Ectodermal cell (in vitro differentiated cells): ENCODE results near the gene RNASE11. TPM values are rescaled to one million over a fixed set of nuclear protein-coding genes. Genes with fewer than 3 reads are reported as not detected.

Source experiments
- H3K27ac ChIP-seq: 2 replicates; pipeline ENCODE4 v1.7.0; 2013; ENCODE audit warnings: mild to moderate bottlenecking, low read depth, low read length; ENCODE audit not compliant: insufficient read depth, poor library complexity, severe bottlenecking
- H3K27me3 ChIP-seq: 2 replicates; pipeline ENCODE4 v1.7.0; 2013; ENCODE audit warnings: mild to moderate bottlenecking, low read length; ENCODE audit not compliant: insufficient read depth, control insufficient read depth, poor library complexity, severe bottlenecking
- H3K36me3 ChIP-seq: one replicate; pipeline ENCODE4 v1.7.0; 2013; ENCODE audit warnings: low read length; ENCODE audit not compliant: control insufficient read depth, insufficient read depth
- H3K4me1 ChIP-seq: one replicate; pipeline ENCODE4 v1.7.0; 2013; ENCODE audit warnings: low read length; ENCODE audit not compliant: control insufficient read depth, insufficient read depth
- H3K4me3 ChIP-seq: 2 replicates; pipeline ENCODE4 v1.7.0; 2013; ENCODE audit warnings: low read depth, low read length, control low read depth; ENCODE audit not compliant: insufficient read depth
- H3K9me3 ChIP-seq: 2 replicates; pipeline ENCODE4 v1.7.0; 2013; ENCODE audit warnings: mild to moderate bottlenecking, low read length, moderate library complexity; ENCODE audit not compliant: control insufficient read depth
- WGBS, 2 experiments: methylation state at CpG; one replicate each; pipeline ENCODE4 v1.1.7; 2013; ENCODE audit warnings: missing lambda C conversion rate in 2 of 2; 5-methylcytosine and 5-hydroxymethylcytosine counted together
- polyA plus RNA-seq, 4 experiments: library from polyadenylated mRNA; stranded (reverse); fragments of 50-300 nt; gene quantifications; one replicate each; pipeline ENCODE4 v1.2.3, GENCODE V29; 2013

Gene RNASE11
- polyA plus RNA-seq (2013, experiment 1 of 4), result not detected
- not detected for polyA plus RNA-seq (2013, experiment 2 of 4)
- polyA plus RNA-seq (2013, experiment 3 of 4), result not detected
- not detected for polyA plus RNA-seq (2013, experiment 4 of 4)

DNA sequence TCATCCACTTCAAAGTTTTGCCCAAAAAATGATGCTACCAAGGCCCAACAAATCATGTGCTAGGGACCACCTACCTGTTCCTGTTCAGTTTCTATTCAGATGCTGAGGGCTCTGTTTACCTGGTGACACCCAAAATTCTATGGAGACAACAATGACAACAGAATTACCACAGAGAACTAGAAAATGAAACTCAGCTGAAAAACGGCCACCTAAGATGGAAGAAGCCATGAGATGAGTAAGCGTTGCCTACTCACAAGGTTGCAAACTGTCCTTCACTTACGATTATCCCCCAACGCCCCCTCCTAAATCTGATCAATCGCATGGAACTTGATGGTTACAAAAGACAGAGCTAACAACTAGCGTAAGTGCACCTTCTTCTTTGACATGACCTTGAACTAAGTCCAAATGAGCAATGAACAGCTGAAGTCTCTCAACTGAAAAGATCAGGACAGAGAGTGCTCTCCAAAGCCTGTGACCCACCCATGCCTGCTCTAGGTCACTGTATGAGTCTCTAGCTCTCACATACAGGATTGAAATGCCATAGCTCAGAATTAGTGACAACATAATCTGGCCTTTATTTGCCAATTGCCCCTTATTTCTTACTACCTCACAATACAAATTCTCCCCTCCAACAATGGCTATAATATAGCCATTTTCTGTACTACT, at the start of gene RNASE11:
Gene RNASE11 (minus strand): TSS at position 513 of the 666 bp plus-strand sequence.
- WGBS, 2 experiments, result 93 to 94% methylated on average over 6 of the region's 6 CpGs
- no peaks in the 10 kb centered on the region for H3K27me3 ChIP-seq
- no peak within 1 kb of the TSS for H3K27ac ChIP-seq
- H3K36me3 ChIP-seq, result no peaks in the 10 kb centered on the region
- no peaks in the 10 kb centered on the region for H3K9me3 ChIP-seq
- H3K4me1 ChIP-seq, result no peaks in the 10 kb centered on the region
- no peak within 1 kb of the TSS for H3K4me3 ChIP-seq

DNA sequence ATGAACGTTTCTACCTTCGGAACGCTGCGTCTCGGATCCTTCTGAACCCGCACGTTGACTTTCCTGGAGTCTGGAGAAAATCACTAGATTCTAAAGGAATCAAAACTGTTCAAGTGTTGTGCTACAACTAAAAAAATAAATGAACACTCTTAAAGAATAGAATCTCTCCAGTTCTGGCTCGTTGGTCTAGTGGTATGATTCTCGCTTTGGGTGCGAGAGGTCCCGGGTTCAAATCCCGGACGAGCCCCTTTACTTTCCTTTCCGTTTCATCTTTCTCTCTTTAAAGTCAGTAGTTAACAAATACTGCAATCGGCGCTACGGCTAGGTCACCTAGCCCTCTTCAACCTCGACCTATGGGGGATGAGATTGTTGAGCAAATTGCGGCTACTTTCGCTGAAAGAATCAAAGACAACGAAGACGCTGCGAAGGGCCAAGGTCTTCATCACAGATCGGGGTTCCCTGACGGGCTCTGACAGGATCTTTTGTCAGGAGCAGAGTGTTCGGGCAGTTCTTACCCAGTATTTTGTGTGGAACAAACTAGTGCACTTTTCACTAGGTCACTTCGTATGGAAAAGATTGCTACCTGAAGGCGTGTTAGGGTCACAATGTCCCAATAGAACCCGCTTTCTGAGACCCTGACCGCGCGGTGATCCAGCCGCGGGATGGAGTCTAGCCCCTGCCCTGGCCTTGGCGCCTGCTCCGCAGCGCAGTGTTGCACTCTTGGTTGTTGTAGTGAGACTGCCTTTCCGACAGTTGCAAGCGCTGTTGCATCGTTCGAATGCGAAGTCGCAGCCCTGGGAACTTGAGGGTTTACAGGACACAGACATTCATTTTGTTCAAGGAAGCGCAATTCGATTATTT, 45.3 kb upstream of the RNASE11 start:
- H3K4me3 ChIP-seq, result peak overlapping the region; percentile 47
- no peaks in the 10 kb centered on the region for H3K9me3 ChIP-seq
- peaks cover 60% of the 10 kb centered on the region for H3K27me3 ChIP-seq
- no peak overlapping the region for H3K27ac ChIP-seq
- no peaks in the 10 kb centered on the region for H3K36me3 ChIP-seq
- H3K4me1 ChIP-seq, result peaks cover 9% of the 10 kb centered on the region
- WGBS, 2 experiments, result 3% methylated on average over 45 of the region's 45 CpGs

DNA sequence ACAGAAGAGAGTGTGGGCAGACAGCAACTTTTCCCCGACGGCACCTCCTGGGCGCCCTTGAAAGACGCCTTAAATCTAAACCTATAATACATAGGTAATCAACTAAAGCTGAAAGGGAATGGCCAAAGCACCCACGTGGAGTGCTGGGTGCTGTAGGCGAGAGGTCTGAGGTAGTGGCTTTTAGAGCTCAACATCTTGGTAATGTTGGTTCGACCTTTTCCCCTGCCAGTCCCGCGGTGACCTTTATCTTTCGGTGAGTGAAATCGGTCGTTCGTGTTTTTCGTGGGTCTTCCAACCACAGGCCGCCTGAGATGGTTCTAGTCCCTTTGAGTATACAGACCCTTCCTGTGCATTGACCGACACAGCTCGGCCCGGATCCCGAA, 44.6 kb upstream of the RNASE11 start:
- WGBS, 2 experiments, result 0% methylated on average over 19 of the region's 19 CpGs
- peaks cover 15% of the 10 kb centered on the region for H3K4me1 ChIP-seq
- H3K36me3 ChIP-seq, result no peaks in the 10 kb centered on the region
- no peak overlapping the region for H3K27ac ChIP-seq
- H3K27me3 ChIP-seq, result peaks cover 66% of the 10 kb centered on the region
- peak overlapping the region; percentile 47 for H3K4me3 ChIP-seq
- no peaks in the 10 kb centered on the region for H3K9me3 ChIP-seq

DNA sequence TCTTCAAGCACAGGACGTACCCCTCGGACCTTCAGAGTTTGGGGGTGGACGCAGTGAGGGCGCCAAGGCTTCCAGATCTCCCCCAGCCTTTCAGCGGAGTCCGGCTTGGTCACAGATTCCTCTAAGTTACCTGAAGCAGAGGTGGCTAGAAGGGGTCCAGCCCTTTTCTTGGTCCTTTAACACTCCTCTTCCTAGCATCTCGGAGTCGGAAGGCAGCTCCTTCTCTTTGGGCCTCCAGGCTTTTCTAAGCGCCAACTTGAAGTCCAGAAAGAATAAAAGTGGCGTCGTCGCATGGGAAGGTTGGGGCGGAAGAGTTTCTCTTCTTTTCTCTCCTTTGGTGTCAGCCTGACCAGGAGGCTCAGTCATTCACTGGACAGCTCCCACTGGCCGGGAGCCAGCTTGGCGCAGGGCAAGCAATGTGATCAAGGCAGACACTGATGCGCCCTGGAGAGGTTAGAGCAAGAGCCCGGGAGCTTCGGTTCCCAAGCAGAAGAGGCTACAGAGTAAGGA, 44.1 kb upstream of the RNASE11 start:
- WGBS, 2 experiments, result 0 to 1% methylated on average over 18 of the region's 18 CpGs
- H3K36me3 ChIP-seq, result no peaks in the 10 kb centered on the region
- H3K27me3 ChIP-seq, result peaks cover 70% of the 10 kb centered on the region
- H3K4me1 ChIP-seq, result peaks cover 15% of the 10 kb centered on the region
- no peaks in the 10 kb centered on the region for H3K9me3 ChIP-seq
- H3K27ac ChIP-seq, result no peak overlapping the region
- peak overlapping the region; percentile 47 for H3K4me3 ChIP-seq

DNA sequence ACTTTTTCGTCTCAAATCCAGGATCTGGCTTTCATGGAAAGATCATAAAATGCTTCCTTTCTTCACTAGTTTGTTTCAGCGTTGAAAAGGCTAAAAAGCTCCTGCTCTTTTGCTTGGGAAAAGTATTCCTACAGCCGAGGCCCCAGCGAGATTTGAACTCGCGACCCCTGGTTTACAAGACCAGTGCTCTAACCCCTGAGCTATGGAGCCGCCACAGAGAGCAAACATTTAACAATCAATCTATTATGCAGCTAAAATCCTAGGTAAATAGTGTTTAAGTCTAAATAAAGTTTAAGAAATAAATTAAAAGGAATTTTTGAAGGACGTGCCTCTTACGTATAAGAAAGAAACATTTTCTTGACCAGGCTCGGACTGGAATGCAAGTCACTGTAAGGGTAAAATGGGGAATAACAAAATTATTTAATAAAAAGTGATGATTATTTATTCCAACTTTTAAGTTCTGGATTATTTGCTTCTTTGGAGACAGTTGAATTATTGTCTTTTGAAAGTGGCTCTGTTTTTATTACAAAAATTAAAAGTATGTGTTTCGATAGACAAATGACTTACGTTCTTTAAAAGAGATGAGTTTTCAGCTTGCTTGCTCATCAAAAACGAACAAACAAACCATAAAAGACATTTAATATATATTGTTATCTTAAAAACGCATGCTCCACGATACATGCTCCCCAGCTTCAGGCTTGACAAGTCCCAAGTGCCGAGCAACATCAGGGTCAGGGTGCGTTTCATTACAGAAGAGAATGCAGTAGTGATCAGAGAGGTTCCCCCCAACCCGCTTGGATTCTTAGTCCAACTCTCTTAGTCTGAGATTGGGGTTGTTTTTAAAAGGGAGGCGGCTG, 43.5 kb upstream of the RNASE11 start:
- Histone ChIP-seq H3K27me3 (peaks cover 77% of the 10 kb centered on the region), H3K27ac (no peak overlapping the region), H3K4me1 (peaks cover 15% of the 10 kb centered on the region), H3K9me3 (no peaks in the 10 kb centered on the region), H3K36me3 (no peaks in the 10 kb centered on the region), H3K4me3 (peak overlapping the region; percentile 47)
- 0 to 2% methylated on average over 16 to 17 of the region's 19 CpGs for WGBS, 2 experiments

DNA sequence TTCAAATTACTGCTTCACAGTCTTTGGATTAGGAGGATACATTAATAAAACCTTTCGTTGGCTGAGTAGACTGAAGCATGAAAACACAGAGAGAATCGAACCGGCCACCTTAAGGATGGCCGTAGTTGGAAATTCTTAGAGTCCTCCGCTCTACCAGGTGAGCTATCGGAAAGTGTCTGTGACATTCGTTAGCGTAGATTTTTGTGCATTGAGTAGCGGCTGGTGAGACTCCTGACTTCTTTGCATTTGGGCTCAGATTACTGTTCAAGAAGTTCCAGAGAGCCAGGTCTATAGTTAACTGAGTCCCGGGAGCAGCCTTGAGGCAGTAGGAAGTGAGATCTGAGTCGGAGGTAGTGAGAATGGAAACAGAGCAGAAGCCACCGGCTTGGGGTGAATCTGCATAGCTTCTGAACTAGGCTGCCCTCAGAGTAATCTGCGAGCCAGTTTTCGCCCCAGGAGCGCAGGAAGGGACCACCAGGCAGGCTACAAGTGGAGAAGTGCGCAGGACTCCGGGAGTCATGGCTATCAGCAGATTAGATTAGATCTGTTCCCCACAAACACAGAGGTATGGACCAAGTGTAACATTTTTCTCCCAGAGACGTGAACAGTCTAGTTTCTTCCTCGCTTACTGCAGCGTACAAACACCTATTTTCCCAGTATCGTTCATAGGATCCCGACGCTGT, 42.7 kb upstream of the RNASE11 start:
- peaks cover 15% of the 10 kb centered on the region for H3K4me1 ChIP-seq
- no peaks in the 10 kb centered on the region for H3K36me3 ChIP-seq
- H3K4me3 ChIP-seq, result peak overlapping the region; percentile 47
- 2% methylated on average over 23 of the region's 23 CpGs for WGBS, 2 experiments
- H3K27me3 ChIP-seq, result peaks cover 80% of the 10 kb centered on the region
- H3K9me3 ChIP-seq, result no peaks in the 10 kb centered on the region
- no peak overlapping the region for H3K27ac ChIP-seq

DNA sequence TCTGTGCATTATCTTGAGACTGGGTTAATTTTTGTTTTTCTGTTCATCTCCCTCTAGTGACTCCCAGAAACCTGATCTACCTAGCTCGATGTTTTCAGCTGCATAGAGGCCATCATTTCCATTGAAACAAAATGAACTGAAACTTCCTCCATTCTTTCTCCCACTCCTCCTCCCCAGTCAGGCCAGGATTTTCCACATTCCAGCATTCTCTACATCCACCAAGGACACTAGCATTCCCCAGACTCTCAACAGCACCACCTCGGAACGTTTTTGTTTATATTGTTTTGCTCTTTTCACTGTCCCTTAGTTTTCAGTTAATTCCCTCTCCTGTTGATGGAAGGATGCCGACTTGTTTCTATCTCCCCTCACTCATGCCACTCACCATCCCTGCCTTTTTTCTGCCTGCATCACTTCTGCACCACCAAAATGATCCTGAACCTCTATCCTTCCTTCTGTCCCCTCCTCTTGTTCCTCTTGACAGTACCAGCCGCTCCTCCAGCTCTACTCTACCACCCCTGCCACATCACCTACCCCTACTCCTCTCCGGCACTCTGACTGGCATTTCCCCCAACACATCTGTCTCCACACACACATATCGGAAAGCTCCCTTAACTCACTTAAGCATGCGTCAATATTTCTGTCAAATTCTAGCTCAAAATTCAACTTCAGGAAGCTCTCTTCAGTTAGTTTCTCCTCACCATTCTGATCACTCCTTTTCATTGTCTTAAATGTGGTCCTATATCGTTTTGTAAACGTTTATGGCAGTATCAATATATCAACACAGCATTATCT, 40.5 kb upstream of the RNASE11 start:
- Histone ChIP-seq H3K9me3 (no peaks in the 10 kb centered on the region), H3K4me1 (peaks cover 14% of the 10 kb centered on the region), H3K36me3 (no peaks in the 10 kb centered on the region), H3K4me3 (peak overlapping the region; percentile 1), H3K27me3 (peaks cover 63% of the 10 kb centered on the region), H3K27ac (no peak overlapping the region)
- WGBS, 2 experiments, result 44% methylated on average over 10 of the region's 10 CpGs

DNA sequence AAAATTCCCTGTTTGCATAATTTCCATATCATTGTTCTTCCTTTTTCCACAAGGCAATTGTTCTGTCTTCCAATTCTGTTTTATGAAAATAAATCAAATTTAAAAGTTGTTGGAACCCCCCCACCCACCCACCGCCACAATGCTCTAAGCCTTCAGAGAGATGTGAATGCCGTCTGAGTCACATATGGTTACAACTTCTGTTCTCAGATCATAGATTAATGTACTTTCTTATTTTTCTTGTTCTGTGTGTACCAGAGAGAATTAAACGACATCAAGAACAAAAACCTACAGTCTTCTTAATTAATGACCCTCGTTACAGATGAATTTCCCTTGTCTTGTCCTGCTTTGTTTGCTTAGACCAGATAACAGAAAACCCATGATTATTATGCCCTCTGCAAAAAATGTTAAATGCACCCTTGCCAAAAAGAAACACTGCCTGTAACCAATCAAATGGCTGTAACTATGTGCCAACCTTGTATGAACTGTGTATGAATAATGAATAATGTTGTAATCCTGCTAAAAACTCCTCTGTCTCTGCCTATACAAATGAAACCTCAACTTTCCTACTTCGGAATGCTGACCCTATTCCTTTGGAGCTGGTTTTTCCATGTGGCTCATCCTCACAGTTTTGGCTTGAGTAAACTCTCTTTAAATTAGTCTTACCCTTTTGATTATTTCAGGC, 39.7 kb upstream of the RNASE11 start:
- no peak overlapping the region for H3K27ac ChIP-seq
- H3K27me3 ChIP-seq, result peaks cover 63% of the 10 kb centered on the region
- 58 to 70% methylated on average over 3 to 4 of the region's 5 CpGs for WGBS, 2 experiments
- no peaks in the 10 kb centered on the region for H3K9me3 ChIP-seq
- H3K36me3 ChIP-seq, result no peaks in the 10 kb centered on the region
- no peak overlapping the region for H3K4me3 ChIP-seq
- peaks cover 12% of the 10 kb centered on the region for H3K4me1 ChIP-seq
